HEK293T (cell line): ENCODE data around the gene ZBTB17.
"Not testable (repeated sequence)": the region's sequence is repeated elsewhere in the genome, so short reads cannot be mapped to it uniquely, and the experiment has no call there.

Source experiments
- CTCF ChIA-PET: fragments of 350-600 bp; formaldehyde crosslinking; extraction: SDS; loops from one replicate; lab custom pipeline; 2021; ENCODE audit warnings: antibody characterized with exemption, inconsistent platforms; lab: Yijun Ruan, JAX
- POLR2A ChIA-PET: fragments of 350-600 bp; formaldehyde crosslinking; extraction: SDS; loops from one replicate; lab custom pipeline; 2020; ENCODE audit warnings: antibody characterized with exemption, inconsistent platforms; lab: Yijun Ruan, JAX
- DNase-seq: peaks from one replicate; pipeline ENCODE4 v3.0.0; 2012; ENCODE audit warnings: mixed read lengths; ENCODE audit errors: extremely low spot score
- ARNT ChIP-seq: fragments of 450-650 bp; IDR thresholded peaks from 2 replicates; pipeline ENCODE4 v1.6.1; 2017; ENCODE audit warnings: mild to moderate bottlenecking
- BHLHE40 ChIP-seq: fragments of 450-650 bp; IDR thresholded peaks from 2 replicates; pipeline ENCODE4 v1.6.1; 2016; ENCODE audit warnings: mild to moderate bottlenecking, moderate library complexity, borderline replicate concordance
- CTBP1 ChIP-seq: fragments of 450-650 bp; IDR thresholded peaks from 2 replicates; pipeline ENCODE4 v1.6.1; 2016; ENCODE audit warnings: borderline replicate concordance
- ELF4 ChIP-seq: fragments of 450-650 bp; IDR thresholded peaks from 2 replicates; pipeline ENCODE4 v1.6.1; 2017; ENCODE audit warnings: antibody characterized with exemption
- FOXA1 ChIP-seq: fragments of 450-650 bp; IDR thresholded peaks from 2 replicates; pipeline ENCODE4 v1.6.1; 2016; ENCODE audit warnings: mild to moderate bottlenecking
- FOXK2 ChIP-seq: fragments of 450-650 bp; IDR thresholded peaks from 2 replicates; pipeline ENCODE4 v1.6.1; 2016; ENCODE audit warnings: mild to moderate bottlenecking
- FOXM1 ChIP-seq: fragments of 450-650 bp; IDR thresholded peaks from 2 replicates; pipeline ENCODE4 v1.6.1; 2017; ENCODE audit warnings: mild to moderate bottlenecking, borderline replicate concordance
- HDGF ChIP-seq: fragments of 450-650 bp; IDR thresholded peaks from 2 replicates; pipeline ENCODE4 v1.6.1; 2017; ENCODE audit warnings: antibody characterized with exemption, borderline replicate concordance
- L3MBTL2 ChIP-seq: fragments of 450-650 bp; conservative IDR thresholded peaks from 2 replicates; pipeline ENCODE4 v1.6.1; 2016; ENCODE audit warnings: mild to moderate bottlenecking
- LEF1 ChIP-seq: fragments of 450-650 bp; IDR thresholded peaks from 2 replicates; pipeline ENCODE4 v1.6.1; 2017; ENCODE audit warnings: mild to moderate bottlenecking, borderline replicate concordance
- NFRKB ChIP-seq: fragments of 450-650 bp; IDR thresholded peaks from 2 replicates; pipeline ENCODE4 v1.6.1; 2016; ENCODE audit warnings: mild to moderate bottlenecking, moderate library complexity
- SP1 ChIP-seq: fragments of 450-650 bp; IDR thresholded peaks from 2 replicates; pipeline ENCODE4 v1.6.1; 2017
- SUZ12 ChIP-seq: fragments of 450-650 bp; IDR thresholded peaks from 2 replicates; pipeline ENCODE4 v1.6.1; 2016; ENCODE audit warnings: mild to moderate bottlenecking
- TARDBP ChIP-seq: fragments of 450-650 bp; IDR thresholded peaks from 2 replicates; pipeline ENCODE4 v1.6.1; 2016
- ZNF384 ChIP-seq: fragments of 450-650 bp; IDR thresholded peaks from 2 replicates; pipeline ENCODE4 v1.6.1; 2016
- TF ChIP-seq, protein P1 (sequence below): fragments of 450-650 bp; IDR thresholded peaks from 2 replicates; pipeline ENCODE4 v1.6.1; 2016

Gene ZBTB17

GRCh38 chr1:15985611-15986297 is 9.9 kb upstream of the ZBTB17 start:
- ChIA-PET POLR2A (interaction anchor here (1.0 kb wide), 1 partner anchor 10 kb away, joined by 5 read pairs; the partner anchor contains the start of gene ZBTB17), CTCF (interaction anchor here (1.2 kb wide), 1 partner anchor 170 kb away, joined by 4 read pairs; no protein-coding TSS in a partner anchor)
- no peak for TF ChIP-seq FOXK2
- no peak for TF ChIP-seq ARNT
- TF ChIP-seq TARDBP, result no peak
- no peak for TF ChIP-seq CTBP1
- TF ChIP-seq FOXM1, result no peak
- no peak for TF ChIP-seq ZNF384
- no peak for TF ChIP-seq HDGF
- TF ChIP-seq FOXA1, result no peak
- TF ChIP-seq ELF4, result no peak
- no peak for TF ChIP-seq SP1
- no peak for TF ChIP-seq SUZ12
- TF ChIP-seq, protein P1, sequence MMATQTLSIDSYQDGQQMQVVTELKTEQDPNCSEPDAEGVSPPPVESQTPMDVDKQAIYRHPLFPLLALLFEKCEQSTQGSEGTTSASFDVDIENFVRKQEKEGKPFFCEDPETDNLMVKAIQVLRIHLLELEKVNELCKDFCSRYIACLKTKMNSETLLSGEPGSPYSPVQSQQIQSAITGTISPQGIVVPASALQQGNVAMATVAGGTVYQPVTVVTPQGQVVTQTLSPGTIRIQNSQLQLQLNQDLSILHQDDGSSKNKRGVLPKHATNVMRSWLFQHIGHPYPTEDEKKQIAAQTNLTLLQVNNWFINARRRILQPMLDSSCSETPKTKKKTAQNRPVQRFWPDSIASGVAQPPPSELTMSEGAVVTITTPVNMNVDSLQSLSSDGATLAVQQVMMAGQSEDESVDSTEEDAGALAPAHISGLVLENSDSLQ, result no peak
- no peak for DNase-seq

DNA sequence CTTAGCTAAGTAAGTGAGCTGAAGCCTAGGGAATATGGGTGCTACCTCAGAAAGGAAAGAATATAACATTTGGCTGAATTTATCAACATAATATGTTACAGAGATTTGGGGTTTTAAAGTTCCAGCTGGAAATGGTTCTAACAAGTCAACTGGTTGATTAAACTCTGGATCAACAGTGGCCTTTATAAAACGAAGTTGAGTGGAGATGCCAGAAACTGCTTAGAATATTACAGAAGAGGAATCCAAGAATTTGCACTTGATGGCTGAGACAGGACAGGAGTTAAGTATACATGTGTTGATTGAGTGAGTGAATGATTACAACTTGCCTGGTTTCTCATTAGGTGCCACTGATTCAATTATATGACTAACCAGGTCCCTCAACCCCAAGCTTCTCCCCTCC is 7.4 kb upstream of the ZBTB17 start:
- TF ChIP-seq FOXK2 (no peak), SP1 (no peak), LEF1 (no peak), L3MBTL2 (no peak), ARNT (no peak), FOXA1 (no peak), CTBP1 (no peak), SUZ12 (no peak), ELF4 (no peak), ZNF384 (no peak), FOXM1 (no peak), HDGF (no peak), BHLHE40 (no peak), TARDBP (no peak), NFRKB (no peak)
- TF ChIP-seq, protein P1, result no peak
- POLR2A ChIA-PET, result interaction anchor here (1.1 kb wide), 1 partner anchor 10 kb away, joined by 3 read pairs; no protein-coding TSS in a partner anchor
- CTCF ChIA-PET, result no interaction called here
- no peak for DNase-seq

DNA sequence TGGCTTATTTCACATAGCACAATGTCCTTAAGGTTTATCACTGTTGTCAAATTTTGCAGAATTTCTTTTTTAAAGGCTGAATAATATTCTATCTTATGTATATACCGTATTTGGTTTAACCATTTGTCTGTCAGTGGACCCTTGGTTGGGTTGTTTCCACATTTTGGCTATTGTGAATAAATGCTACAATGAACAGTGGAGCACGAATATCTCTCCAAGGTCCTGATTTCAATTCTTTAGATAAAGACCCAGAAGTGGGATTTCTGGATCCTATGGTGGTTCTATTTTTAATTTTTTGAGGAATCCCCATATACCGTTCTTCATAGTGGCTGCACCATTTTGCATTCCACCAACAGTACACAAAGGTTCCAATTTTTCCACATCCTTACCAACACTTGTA is 5.8 kb upstream of the ZBTB17 start:
- POLR2A ChIA-PET, result no interaction called here
- TF ChIP-seq, protein P1, result no peak
- TF ChIP-seq ELF4, result no peak
- no peak for TF ChIP-seq BHLHE40
- TF ChIP-seq SUZ12, result no peak
- TF ChIP-seq ARNT, result no peak
- TF ChIP-seq FOXA1, result no peak
- no peak for TF ChIP-seq ZNF384
- TF ChIP-seq HDGF, result no peak
- TF ChIP-seq SP1, result no peak
- TF ChIP-seq L3MBTL2, result no peak
- TF ChIP-seq CTBP1, result no peak
- TF ChIP-seq FOXM1, result no peak
- no peak for TF ChIP-seq LEF1
- TF ChIP-seq NFRKB, result no peak
- CTCF ChIA-PET, result no interaction called here
- no peak for DNase-seq

DNA sequence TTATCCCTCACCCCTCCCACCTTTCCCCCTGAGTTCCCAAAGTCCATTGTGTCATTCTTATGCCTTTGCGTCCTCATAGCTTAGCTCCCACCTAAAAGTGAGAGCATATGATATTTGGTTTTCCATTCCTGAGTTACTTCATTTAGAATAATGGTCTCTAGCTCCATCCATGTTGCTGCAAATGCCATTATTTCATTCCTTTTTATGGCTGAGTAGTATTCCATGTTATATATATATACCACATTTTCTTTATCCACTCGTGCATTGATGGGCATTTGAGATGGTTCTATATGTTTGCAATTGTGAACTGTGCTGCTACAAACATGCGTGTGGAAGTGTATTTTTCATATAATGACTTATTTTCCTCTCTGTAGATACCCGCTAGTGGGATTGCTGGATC is 2.0 kb upstream of the ZBTB17 start:
- POLR2A ChIA-PET, DNase-seq, CTCF ChIA-PET: not testable (repeated sequence)

- TF ChIP-seq FOXM1 (no peak), CTBP1 (no peak), SP1 (no peak), SUZ12 (no peak), NFRKB (no peak), LEF1 (no peak), L3MBTL2 (no peak), FOXA1 (no peak), ZNF384 (no peak), TARDBP (no peak)
- TF ChIP-seq, protein P1, result no peak
- peak; percentile 74 for DNase-seq
- ChIA-PET POLR2A (interaction anchor here (0.6 to 2.7 kb wide), 16 partner anchors 9 to 192 kb away, joined by 3 to 13 read pairs (median 4); partner anchors contain the start of gene SPEN), CTCF (interaction anchor here (1.2 to 2.6 kb wide), 2 partner anchors 11 to 184 kb away, joined by 4 to 11 read pairs; no protein-coding TSS in a partner anchor)
These were observed 520 bp downstream of the ZBTB17 start for GRCh38 chr1:15975358-15975804.
